Nephron progenitor cell (in vitro differentiated cells): ENCODE results near the gene SMARCB1.
A peak's percentile ranks its signal among the peaks of the same experiment; 100 is the strongest.

Experiments
- DNase-seq: peaks from one replicate; pipeline ENCODE4 v3.0.0; 2021
- H3K27ac Mint-ChIP-seq: 2 replicates; pipeline ENCODE4 v1.8.0; 2021; ENCODE audit warnings: mild to moderate bottlenecking, moderate library complexity, mixed read lengths
- H3K27me3 Mint-ChIP-seq: 2 replicates; pipeline ENCODE4 v1.8.0; 2021; ENCODE audit warnings: mild to moderate bottlenecking, low read depth, mixed read lengths; ENCODE audit not compliant: poor library complexity
- H3K36me3 Mint-ChIP-seq: 2 replicates; pipeline ENCODE4 v1.8.0; 2021; ENCODE audit warnings: low read depth, mixed read lengths
- H3K4me1 Mint-ChIP-seq: 2 replicates; pipeline ENCODE4 v1.8.0; 2021; ENCODE audit warnings: mixed read lengths
- H3K4me3 Mint-ChIP-seq: 2 replicates; pipeline ENCODE4 v1.8.0; 2021; ENCODE audit warnings: mild to moderate bottlenecking, moderate library complexity, mixed read lengths
- H3K9me3 Mint-ChIP-seq: 2 replicates; pipeline ENCODE4 v1.8.0; 2021; ENCODE audit warnings: mild to moderate bottlenecking, moderate library complexity, mixed read lengths
- TF ChIP-seq, protein P1 (sequence below): fragments of 200-600 bp; sonication (generic); IDR thresholded peaks from 2 replicates; pipeline ENCODE4 v1.5.0; 2021; ENCODE audit warnings: antibody characterized with exemption

The SMARCB1 gene

GRCh38 chr22:23829845-23830372 is 43.1 kb downstream of the SMARCB1 start:
- Mint-ChIP-seq H3K4me1 (peaks cover 26% of the 10 kb centered on the region), H3K4me3 (no peak overlapping the region), H3K27ac (peak overlapping the region; percentile 84), H3K27me3 (peaks cover 5% of the 10 kb centered on the region), H3K36me3 (peaks cover 50% of the 10 kb centered on the region), H3K9me3 (no peaks in the 10 kb centered on the region)
- TF ChIP-seq, protein P1, sequence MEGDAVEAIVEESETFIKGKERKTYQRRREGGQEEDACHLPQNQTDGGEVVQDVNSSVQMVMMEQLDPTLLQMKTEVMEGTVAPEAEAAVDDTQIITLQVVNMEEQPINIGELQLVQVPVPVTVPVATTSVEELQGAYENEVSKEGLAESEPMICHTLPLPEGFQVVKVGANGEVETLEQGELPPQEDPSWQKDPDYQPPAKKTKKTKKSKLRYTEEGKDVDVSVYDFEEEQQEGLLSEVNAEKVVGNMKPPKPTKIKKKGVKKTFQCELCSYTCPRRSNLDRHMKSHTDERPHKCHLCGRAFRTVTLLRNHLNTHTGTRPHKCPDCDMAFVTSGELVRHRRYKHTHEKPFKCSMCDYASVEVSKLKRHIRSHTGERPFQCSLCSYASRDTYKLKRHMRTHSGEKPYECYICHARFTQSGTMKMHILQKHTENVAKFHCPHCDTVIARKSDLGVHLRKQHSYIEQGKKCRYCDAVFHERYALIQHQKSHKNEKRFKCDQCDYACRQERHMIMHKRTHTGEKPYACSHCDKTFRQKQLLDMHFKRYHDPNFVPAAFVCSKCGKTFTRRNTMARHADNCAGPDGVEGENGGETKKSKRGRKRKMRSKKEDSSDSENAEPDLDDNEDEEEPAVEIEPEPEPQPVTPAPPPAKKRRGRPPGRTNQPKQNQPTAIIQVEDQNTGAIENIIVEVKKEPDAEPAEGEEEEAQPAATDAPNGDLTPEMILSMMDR, result no peak
- no peak for DNase-seq

- TF ChIP-seq, protein P1, result no peak
- peaks cover 22% of the 10 kb centered on the region for H3K4me1 Mint-ChIP-seq
- peaks cover 46% of the 10 kb centered on the region for H3K36me3 Mint-ChIP-seq
- H3K9me3 Mint-ChIP-seq, result no peaks in the 10 kb centered on the region
- peaks cover 5% of the 10 kb centered on the region for H3K27me3 Mint-ChIP-seq
- no peak for DNase-seq
- H3K27ac Mint-ChIP-seq, result peak overlapping the region; percentile 86
- H3K4me3 Mint-ChIP-seq, result no peak overlapping the region
These were observed 44.5 kb downstream of the SMARCB1 start for GRCh38 chr22:23831261-23831660.

DNA sequence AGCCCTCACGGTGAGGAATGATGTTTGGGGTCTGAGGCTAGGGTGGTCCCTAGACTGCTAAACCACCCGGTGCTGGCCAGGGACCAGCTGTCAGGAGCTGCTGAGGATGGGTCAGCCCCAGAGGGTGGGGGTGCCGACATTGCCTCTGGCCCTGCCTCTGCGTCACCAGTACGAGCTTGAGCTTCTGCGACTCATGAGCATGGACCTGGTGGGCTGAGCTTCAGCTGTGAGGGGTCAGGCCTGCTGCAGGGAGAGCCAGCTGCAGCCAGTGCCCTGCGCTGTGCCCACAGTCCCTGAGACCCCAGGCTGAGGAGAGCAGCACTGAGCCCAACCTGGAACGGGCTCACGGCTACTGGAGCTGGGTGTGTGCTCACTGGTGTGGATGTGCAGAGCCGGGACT is 45.0 kb downstream of the SMARCB1 start:
- peaks cover 5% of the 10 kb centered on the region for H3K27me3 Mint-ChIP-seq
- H3K4me1 Mint-ChIP-seq, result peaks cover 20% of the 10 kb centered on the region
- TF ChIP-seq, protein P1, result no peak

GRCh38 chr22:23832226-23833016 is 45.7 kb downstream of the SMARCB1 start:
- Mint-ChIP-seq H3K36me3 (peaks cover 39% of the 10 kb centered on the region), H3K4me1 (peaks cover 18% of the 10 kb centered on the region), H3K27me3 (peaks cover 5% of the 10 kb centered on the region), H3K27ac (peak overlapping the region; percentile 27), H3K4me3 (no peak overlapping the region), H3K9me3 (no peaks in the 10 kb centered on the region)
- TF ChIP-seq, protein P1, result no peak
- DNase-seq, result no peak

More for the DNA sequence above, 45.0 kb downstream of the SMARCB1 start:
- DNase-seq, result no peak
- H3K27ac Mint-ChIP-seq, result no peak overlapping the region
- H3K36me3 Mint-ChIP-seq, result peaks cover 42% of the 10 kb centered on the region
- no peak overlapping the region for H3K4me3 Mint-ChIP-seq
- no peaks in the 10 kb centered on the region for H3K9me3 Mint-ChIP-seq

- DNase-seq, result no peak
- peaks cover 35% of the 10 kb centered on the region for H3K36me3 Mint-ChIP-seq
These were observed 46.4 kb downstream of the SMARCB1 start for GRCh38 chr22:23833017-23833751.

More at GRCh38 chr22:23833017-23833751, 46.4 kb downstream of the SMARCB1 start:
- no peak overlapping the region for H3K4me3 Mint-ChIP-seq
- no peak overlapping the region for H3K27ac Mint-ChIP-seq
- no peaks in the 10 kb centered on the region for H3K9me3 Mint-ChIP-seq
- H3K4me1 Mint-ChIP-seq, result peaks cover 23% of the 10 kb centered on the region
- peaks cover 5% of the 10 kb centered on the region for H3K27me3 Mint-ChIP-seq
- TF ChIP-seq, protein P1, result no peak
